Fibroblast of lung (primary cell): ENCODE data around the gene TAB2. TPM values are rescaled to one million over a fixed set of nuclear protein-coding genes. Genes with fewer than 3 reads are reported as not detected.

Experiments used
- DNase-seq, 2 donors: peaks; one replicate each; pipeline versions ENCODE4 v3.0.0 to v3.0.0-alpha.2; 2010; ENCODE audit warnings: low read depth in 2 of 2
- H2AFZ ChIP-seq: 2 replicates; pipeline ENCODE4 v1.5.1; 2012; ENCODE audit warnings: low read length, control low read depth, inconsistent platforms
- H3K27ac ChIP-seq: 2 replicates; pipeline ENCODE4 v1.5.1; 2011; ENCODE audit warnings: low read length, control low read depth; ENCODE audit not compliant: insufficient read depth
- H3K27me3 ChIP-seq: 2 replicates; pipeline ENCODE4 v1.5.1; 2011; ENCODE audit warnings: mild to moderate bottlenecking, low read length; ENCODE audit not compliant: control insufficient read depth, insufficient read depth
- H3K36me3 ChIP-seq: 2 replicates; pipeline ENCODE4 v1.5.1; 2011; ENCODE audit warnings: low read length; ENCODE audit not compliant: control insufficient read depth, insufficient read depth
- H3K4me1 ChIP-seq: 2 replicates; pipeline ENCODE4 v1.5.1; 2011; ENCODE audit warnings: low read length; ENCODE audit not compliant: control insufficient read depth, insufficient read depth; ENCODE audit errors: extremely low read depth
- H3K4me2 ChIP-seq: 2 replicates; pipeline ENCODE4 v1.5.1; 2011; ENCODE audit warnings: low read length, control low read depth; ENCODE audit not compliant: insufficient read depth; ENCODE audit errors: extremely low read depth
- H3K4me3 ChIP-seq, 4 experiments: fragments of 200-600 bp in 1 of 4; sonication (generic) in 1 of 4; replicated peaks in 1 of 4; 2 replicates each; pipeline ENCODE4 v1.5.1; 2011 to 2016; ENCODE audit warnings: low read length in 4 of 4, low read depth in 3 of 4, mild to moderate bottlenecking in 3 of 4, control low read depth in 2 of 4, inconsistent platforms in 1 of 4, mixed read lengths in 1 of 4; ENCODE audit not compliant: insufficient read depth in 1 of 4; ENCODE audit errors: control extremely low read depth in 1 of 4
- H3K79me2 ChIP-seq: 2 replicates; pipeline ENCODE4 v1.5.1; 2012; ENCODE audit warnings: mild to moderate bottlenecking, low read length, inconsistent platforms; ENCODE audit not compliant: control insufficient read depth, insufficient read depth
- H3K9ac ChIP-seq: 2 replicates; pipeline ENCODE4 v1.5.1; 2011; ENCODE audit warnings: mild to moderate bottlenecking, low read length, control low read depth; ENCODE audit not compliant: insufficient read depth
- H3K9me3 ChIP-seq: 2 replicates; pipeline ENCODE4 v1.5.1; 2012; ENCODE audit warnings: low read depth, low read length; ENCODE audit not compliant: control insufficient read depth, insufficient read depth
- H4K20me1 ChIP-seq: 2 replicates; pipeline ENCODE4 v1.5.1; 2011; ENCODE audit warnings: low read length; ENCODE audit not compliant: control insufficient read depth, insufficient read depth; ENCODE audit errors: extremely low read depth
- CTCF ChIP-seq, 2 donors: IDR thresholded peaks in 1 of 2; conservative IDR thresholded peaks in 1 of 2; 1 replicate in 1 of 2; 2 replicates in 1 of 2; pipeline ENCODE4 v1.5.1; 2011 to 2012; ENCODE audit warnings: low read length in 2 of 2, control low read depth in 1 of 2, inconsistent platforms in 1 of 2, low read depth in 1 of 2, mild to moderate bottlenecking in 1 of 2
- EZH2 ChIP-seq: IDR thresholded peaks from 2 replicates; pipeline ENCODE4 v1.5.1; 2012; ENCODE audit warnings: low read length, control low read depth, mild to moderate bottlenecking; ENCODE audit errors: missing control alignments
- polyA plus RNA-seq, 2 donors: library from polyadenylated mRNA; depleted of rRNA in 1 of 2; stranded (reverse) in 1 of 2; unstranded in 1 of 2; fragments of >200 nt; gene quantifications; 2 replicates each; pipeline ENCODE4 v1.2.1, GENCODE V29; 2011 to 2012; ENCODE audit warnings: missing spikeins in 1 of 2
- total RNA-seq: library from RNA; depleted of rRNA; stranded (reverse); fragments of >200 nt; gene quantifications from 2 replicates; pipeline ENCODE4 v1.2.1, GENCODE V29; 2014

The TAB2 gene
- total and polyA plus RNA-seq, 2 donors (not counting 1 experiment from before 2014, with no cell fraction given), result 27.2 to 49.7 TPM

GRCh38 chr6:149303468-149303867, 14.0 kb upstream of the TAB2 start:
- H2AFZ ChIP-seq, result no peak overlapping the region
- DNase-seq, result no peak
- no peak overlapping the region for H3K4me3 ChIP-seq
- H3K9ac ChIP-seq, result no peak overlapping the region
- H3K27me3 ChIP-seq, result peaks cover 5% of the 10 kb centered on the region
- TF ChIP-seq CTCF (conservative IDR thresholded peaks at IDR 0.05 in 1 of 2, IDR thresholded peaks at IDR 0.05 in 1 of 2; ENCODE audit: low read depth in 1 of 2, low read length in 2 of 2) (no peak), EZH2 (no peak)
- H4K20me1 ChIP-seq, result no peaks in the 10 kb centered on the region
- H3K9me3 ChIP-seq, result no peaks in the 10 kb centered on the region
- no peak overlapping the region for H3K4me2 ChIP-seq
- H3K4me1 ChIP-seq, result no peaks in the 10 kb centered on the region
- H3K27ac ChIP-seq, result no peak overlapping the region
- H3K79me2 ChIP-seq, result no peaks in the 10 kb centered on the region
- no peaks in the 10 kb centered on the region for H3K36me3 ChIP-seq

- Histone ChIP-seq H3K4me2 (no peak overlapping the region), H3K9ac (no peak overlapping the region), H3K9me3 (no peaks in the 10 kb centered on the region), H3K36me3 (no peaks in the 10 kb centered on the region), H3K4me1 (no peaks in the 10 kb centered on the region), H4K20me1 (no peaks in the 10 kb centered on the region), H3K79me2 (no peaks in the 10 kb centered on the region), H3K27ac (no peak overlapping the region), H3K4me3 (no peak overlapping the region), H2AFZ (no peak overlapping the region), H3K27me3 (peaks cover 5% of the 10 kb centered on the region)
- TF ChIP-seq CTCF (conservative IDR thresholded peaks at IDR 0.05 in 1 of 2, IDR thresholded peaks at IDR 0.05 in 1 of 2; ENCODE audit: low read depth in 1 of 2, low read length in 2 of 2) (no peak), EZH2 (no peak)
- no peak for DNase-seq
Observed at GRCh38 chr6:149305372-149305771, 12.1 kb upstream of the TAB2 start.

GRCh38 chr6:149306967-149307366, 10.5 kb upstream of the TAB2 start:
- H3K27me3 ChIP-seq, result peaks cover 5% of the 10 kb centered on the region
- no peaks in the 10 kb centered on the region for H3K9me3 ChIP-seq
- H3K4me3 ChIP-seq, result no peak overlapping the region
- no peak overlapping the region for H3K9ac ChIP-seq
- TF ChIP-seq EZH2 (no peak), CTCF (conservative IDR thresholded peaks at IDR 0.05 in 1 of 2, IDR thresholded peaks at IDR 0.05 in 1 of 2; ENCODE audit: low read depth in 1 of 2, low read length in 2 of 2) (no peak)
- H2AFZ ChIP-seq, result no peak overlapping the region
- no peaks in the 10 kb centered on the region for H3K4me1 ChIP-seq
- peak in 1 of 2 donors; percentile 43 for DNase-seq
- H3K4me2 ChIP-seq, result no peak overlapping the region
- H3K36me3 ChIP-seq, result no peaks in the 10 kb centered on the region
- H4K20me1 ChIP-seq, result no peaks in the 10 kb centered on the region
- no peaks in the 10 kb centered on the region for H3K79me2 ChIP-seq
- H3K27ac ChIP-seq, result no peak overlapping the region
